A549 (cell line): Measurements from ENCODE around the gene PAQR5.

Experiments used
- CTCF ChIP-seq: fragments of >200 bp; sonication (Bioruptor Twin); formaldehyde crosslinking; IDR thresholded peaks from 3 replicates; pipeline ENCODE4 v1.5.1; 2016
- KDM1A ChIP-seq: fragments of 200-600 bp; sonication (generic); IDR thresholded peaks from 2 replicates; pipeline ENCODE4 v1.6.1; 2016; ENCODE audit warnings: low read depth, mild to moderate bottlenecking
- MAFK ChIP-seq: fragments of 450-650 bp; IDR thresholded peaks from 2 replicates; pipeline ENCODE4 v1.6.1; 2014; ENCODE audit not compliant: partially characterized antibody
- MAX ChIP-seq: IDR thresholded peaks from 2 replicates; pipeline ENCODE4 v1.6.1; 2012
- PBX3 ChIP-seq: IDR thresholded peaks from 2 replicates; pipeline ENCODE4 v1.6.1; 2012
- POLR2A ChIP-seq: IDR thresholded peaks from 2 replicates; pipeline ENCODE4 v1.6.1; 2012; ENCODE audit warnings: mild to moderate bottlenecking, low read length
- REST ChIP-seq: fragments of 200-600 bp; sonication (generic); IDR thresholded peaks from 2 replicates; pipeline ENCODE4 v1.6.1; 2016; ENCODE audit warnings: antibody characterized with exemption, mild to moderate bottlenecking, moderate library complexity
- ZSCAN20 ChIP-seq: fragments of 250-450 bp; sonication (Bioruptor Pico); IDR thresholded peaks from 2 replicates; pipeline ENCODE4 v1.8.0; 2022; ENCODE audit warnings: mild to moderate bottlenecking, moderate library complexity

- TF ChIP-seq CTCF = no peak
- TF ChIP-seq ZSCAN20 (CRISPR knock-in tag) = no peak
- no peak for TF ChIP-seq REST
- no peak for TF ChIP-seq MAX
- no peak for TF ChIP-seq MAFK
- TF ChIP-seq POLR2A = no peak
- no peak for TF ChIP-seq PBX3
- no peak for TF ChIP-seq KDM1A
Measured at GRCh38 chr15:69385831-69386230, 87.1 kb downstream of the PAQR5 start.
